GM12878 (cell line): ENCODE results near the gene CIP2A. TPM values are rescaled to one million over a fixed set of nuclear protein-coding genes. Genes with fewer than 3 reads are reported as not detected.

Experiments used
- ATAC-seq: fragments of 200-7000 bp; cut with Tn5 transposase; 3 replicates; pipeline ENCODE4 v1.9.1; 2020; ENCODE audit warnings: mild to moderate bottlenecking, moderate library complexity
- BruUV-seq: library from RNA; stranded (reverse); fragments of 400-500 nt; replicated peaks from 2 replicates; lab custom pipeline; 2021; lab: Mats Ljungman, UMichigan
- CTCF ChIA-PET: fragments of 300-600 bp; sonication (Branson Sonifier 250); formaldehyde crosslinking; extraction: SDS; loops from one replicate; lab custom pipeline; 2021; ENCODE audit warnings: inconsistent platforms; lab: Yijun Ruan, JAX
- POLR2A ChIA-PET: fragments of 350-600 bp; formaldehyde crosslinking; extraction: SDS; loops from one replicate; lab custom pipeline; 2021; ENCODE audit warnings: inconsistent platforms; lab: Charles Lee
- RAD21 ChIA-PET: fragments of 300-600 bp; sonication (Branson Sonifier 250); formaldehyde crosslinking; loops from one replicate; lab custom pipeline; 2023; ENCODE audit warnings: antibody characterized with exemption; ENCODE audit not compliant: unreplicated experiment; lab: Charles Lee
- SMC1A ChIA-PET: fragments of 300-600 bp; sonication (Branson Sonifier 250); formaldehyde crosslinking; loops from one replicate; lab custom pipeline; 2023; ENCODE audit not compliant: unreplicated experiment, uncharacterized antibody; lab: Charles Lee
- DNase-seq: peaks from one replicate; pipeline ENCODE4 v3.0.0-alpha.2; 2011; ENCODE audit warnings: low read depth, low spot score
- FAIRE-seq: peaks from 3 replicates; lab custom pipeline; 2011; peaks lifted over from hg19 to GRCh38; lab: Jason Lieb, UNC
- H2AFZ ChIP-seq: 2 replicates; pipeline ENCODE4 v1.6.0; 2011; ENCODE audit warnings: low read depth, low read length, control low read depth; ENCODE audit not compliant: control insufficient read depth
- H3K27ac ChIP-seq: 2 replicates; pipeline ENCODE4 v1.5.1; 2011; ENCODE audit warnings: control low read depth; ENCODE audit not compliant: control insufficient read depth, insufficient read depth
- H3K27me3 ChIP-seq, 2 experiments: replicated peaks in 1 of 2; 2 replicates each; pipeline versions ENCODE4 v1.6.0 to v1.6.1; 2011; ENCODE audit warnings: low read length in 1 of 2; ENCODE audit not compliant: control insufficient read depth in 2 of 2, insufficient read depth in 2 of 2
- H3K36me3 ChIP-seq, 2 experiments: 2 replicates each; pipeline ENCODE4 v1.5.1; 2011; ENCODE audit warnings: low read length in 1 of 2; ENCODE audit not compliant: control insufficient read depth in 2 of 2, insufficient read depth in 2 of 2
- H3K4me1 ChIP-seq: 2 replicates; pipeline ENCODE4 v1.6.1; 2011; ENCODE audit warnings: mild to moderate bottlenecking, low read length, moderate library complexity, mixed read lengths; ENCODE audit not compliant: control insufficient read depth, insufficient read depth
- H3K4me2 ChIP-seq: 2 replicates; pipeline ENCODE4 v1.6.0; 2011; ENCODE audit warnings: control low read depth; ENCODE audit not compliant: control insufficient read depth, insufficient read depth
- H3K4me3 ChIP-seq: fragments of 200-600 bp; sonication (generic); 2 replicates; pipeline ENCODE4 v1.5.1; 2016
- H3K79me2 ChIP-seq: 2 replicates; pipeline ENCODE4 v1.6.0; 2011; ENCODE audit warnings: low read length; ENCODE audit not compliant: control insufficient read depth, insufficient read depth
- H3K9ac ChIP-seq: 2 replicates; pipeline ENCODE4 v1.8.0; 2011; ENCODE audit warnings: low read length, control low read depth, mixed read lengths; ENCODE audit not compliant: control insufficient read depth, insufficient read depth
- H3K9me3 ChIP-seq: replicated peaks from 3 replicates; pipeline ENCODE4 v1.5.1; 2011; ENCODE audit warnings: mild to moderate bottlenecking, low read length; ENCODE audit not compliant: control insufficient read depth, insufficient read depth
- H4K20me1 ChIP-seq: 2 replicates; pipeline ENCODE4 v1.6.0; 2011; ENCODE audit not compliant: control insufficient read depth, insufficient read depth
- CBFB ChIP-seq: IDR thresholded peaks from 2 replicates; pipeline ENCODE4 v1.6.1; 2016; ENCODE audit warnings: antibody characterized with exemption, low read depth
- CREM ChIP-seq: IDR thresholded peaks from 2 replicates; pipeline ENCODE4 v1.6.1; 2014; ENCODE audit warnings: antibody characterized with exemption, low read depth
- FOXM1 ChIP-seq: IDR thresholded peaks from 2 replicates; pipeline ENCODE4 v1.6.1; 2012; ENCODE audit warnings: low read depth, mild to moderate bottlenecking, inconsistent platforms, low read length, moderate library complexity
- MAX ChIP-seq: IDR thresholded peaks from 2 replicates; pipeline ENCODE4 v1.6.1; 2012; ENCODE audit warnings: low read depth, low read length, improper control_type of control experiment
- MTA2 ChIP-seq: fragments of 450-650 bp; IDR thresholded peaks from 2 replicates; pipeline ENCODE4 v1.6.1; 2016; ENCODE audit warnings: low read depth, mild to moderate bottlenecking, moderate library complexity
- POU2F2 ChIP-seq: IDR thresholded peaks from 3 replicates; pipeline ENCODE4 v1.6.1; 2011; ENCODE audit warnings: low read depth, mild to moderate bottlenecking, low read length, borderline replicate concordance
- TBL1XR1 ChIP-seq: IDR thresholded peaks from 2 replicates; pipeline ENCODE4 v1.6.1; 2012; ENCODE audit warnings: low read depth, low read length, improper control_type of control experiment
- ZBTB11 ChIP-seq: fragments of 450-650 bp; formaldehyde crosslinking; IDR thresholded peaks from 2 replicates; pipeline ENCODE4 v1.5.0; 2022; ENCODE audit warnings: mild to moderate bottlenecking, missing genetic modification characterization
- ZNF217 ChIP-seq: fragments of 450-650 bp; IDR thresholded peaks from 2 replicates; pipeline ENCODE4 v1.6.1; 2017; ENCODE audit warnings: antibody characterized with exemption, mild to moderate bottlenecking
- ZZZ3 ChIP-seq: IDR thresholded peaks from 2 replicates; pipeline ENCODE4 v1.6.1; 2011; ENCODE audit warnings: low read depth; ENCODE audit not compliant: control insufficient read depth, insufficient read length
- WGBS: methylation state at CpG from one replicate; pipeline ENCODE4 v1.1.6; 2016; ENCODE audit warnings: low lambda C conversion rate; ENCODE audit not compliant: insufficient replicate concordance, insufficient coverage; ENCODE audit errors: missing lambda C conversion rate; 5-methylcytosine and 5-hydroxymethylcytosine counted together
- in situ Hi-C: fragments of 300-500 bp; cut with MboI; formaldehyde crosslinking; loops from 9 replicates; pipeline ENCODE4 v1.14.3; 2018; ENCODE audit warnings: mixed read lengths
- intact Hi-C: fragments of 100-400 bp; cut with micrococcal nuclease; formaldehyde crosslinking; loops from one replicate; pipeline ENCODE4 v1.14.2; 2022; ENCODE audit not compliant: unreplicated experiment
- polyA plus RNA-seq, 11 experiments: library from polyadenylated mRNA; depleted of rRNA in 4 of 11; unstranded in 6 of 11; stranded (reverse) in 5 of 11; fragments of >200 nt; fragmentation: Nextera tagmentation in 4 of 11; fragmentation: Illumina TruSeq in 1 of 11; extraction: Ambion mirVana in 4 of 11; extraction: Trizol in 1 of 11; gene quantifications; 1 replicate in 1 of 11; 2 replicates in 10 of 11; pipeline versions ENCODE4 v1.2.1 to v1.2.3, GENCODE V29; 2011 to 2016; ENCODE audit warnings: inconsistent platforms in 2 of 11, missing spikeins in 2 of 11, low read depth in 1 of 11
- total RNA-seq, 4 experiments: library from RNA; depleted of rRNA in 3 of 4; stranded (reverse); fragments of >200 nt in 3 of 4; fragmentation: Illumina TruSeq in 1 of 4; extraction: Trizol in 1 of 4; gene quantifications; 2 replicates each; pipeline versions ENCODE4 v1.2.1 to v1.2.3, GENCODE V29; 2013 to 2021

The CIP2A gene
- total and polyA plus RNA-seq, 10 of the 15 experiments (the other 5 are each of a cell fraction or from before 2014, with no cell fraction given) = 12.5 to 29.7 (median 26.5) TPM

GRCh38 chr3:108555966-108556581 lies 33.2 kb downstream of the CIP2A start (continued):
- TF ChIP-seq ZBTB11 (CRISPR knock-in tag) (no peak), MAX (no peak)

- in situ Hi-C loops (loop anchor here (10.0 kb wide), 1 partner anchor 60 kb away; no protein-coding TSS in a partner anchor), intact Hi-C loops (no loop called here)
- Histone ChIP-seq H3K79me2 (no peaks in the 10 kb centered on the region), H3K4me1 (no peaks in the 10 kb centered on the region), H3K36me3 (peaks cover 0 to 17% of the 10 kb centered on the region in 2 experiments; a peak in 3 of 4 replicates), H3K27me3 (no peaks in the 10 kb centered on the region), H3K4me3 (no peak overlapping the region), H3K9ac (no peak overlapping the region), H4K20me1 (no peaks in the 10 kb centered on the region), H3K4me2 (no peak overlapping the region), H3K27ac (no peak overlapping the region), H3K9me3 (no peaks in the 10 kb centered on the region), H2AFZ (no peak overlapping the region)
- 92% methylated on average over 3 of the region's 3 CpGs for WGBS
- ChIA-PET SMC1A (interaction anchor here (1.0 to 5.6 kb wide), 3 partner anchors 13 to 65 kb away, joined by 3 to 98 read pairs (median 3); no protein-coding TSS in a partner anchor), RAD21 (interaction anchor here (1.1 to 4.0 kb wide), 3 partner anchors 9 to 65 kb away, joined by 3 to 50 read pairs (median 3); partner anchors contain the start of genes CIP2A and DZIP3), CTCF (interaction anchor here (0.9 to 7.1 kb wide), 3 partner anchors 8 to 360 kb away, joined by 3 to 113 read pairs (median 4); no protein-coding TSS in a partner anchor), POLR2A (no interaction called here)
- ATAC-seq = no peak
- DNase-seq = no peak
- no peak for TF ChIP-seq FOXM1
- TF ChIP-seq TBL1XR1 = no peak
- TF ChIP-seq ZNF217 = no peak
- TF ChIP-seq ZZZ3 = no peak
- no peak for TF ChIP-seq CREM
- no peak for TF ChIP-seq MAX
- no peak for TF ChIP-seq CBFB
- no peak for TF ChIP-seq MTA2
- no peak for TF ChIP-seq POU2F2
- FAIRE-seq = no peak
- no TSS peak for BruUV-seq
Observed at GRCh38 chr3:108554913-108555571, 34.2 kb downstream of the CIP2A start.
